ENCODE data around the gene HTR3A.

The HTR3A gene

GRCh38 chr11:113979431-113979830, 4.5 kb downstream of the HTR3A start:
- DNase-seq (ENCODE audit: low read depth in 2 of 2): no peak

DNA sequence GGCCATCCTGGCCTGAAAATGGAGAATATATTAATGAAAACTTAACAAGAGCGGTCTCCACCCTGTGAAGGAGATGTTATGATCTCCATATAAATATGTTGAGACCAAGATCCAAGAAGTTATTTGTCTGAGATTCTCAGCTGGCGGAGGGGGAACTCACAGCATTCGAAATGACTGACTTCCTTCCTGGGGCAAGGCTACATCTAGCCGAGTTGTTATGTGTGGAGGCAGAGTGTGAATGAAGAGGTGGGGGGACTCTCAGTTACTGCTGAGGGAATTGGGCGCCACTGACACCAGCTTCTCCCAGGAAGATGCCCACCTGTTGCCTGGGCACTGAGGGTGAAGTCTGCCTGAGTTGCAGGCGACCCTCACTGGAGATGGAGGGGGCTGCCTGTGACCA, 5.9 kb downstream of the HTR3A start:
- no peak for DNase-seq (ENCODE audit: low read depth in 2 of 2)

DNA sequence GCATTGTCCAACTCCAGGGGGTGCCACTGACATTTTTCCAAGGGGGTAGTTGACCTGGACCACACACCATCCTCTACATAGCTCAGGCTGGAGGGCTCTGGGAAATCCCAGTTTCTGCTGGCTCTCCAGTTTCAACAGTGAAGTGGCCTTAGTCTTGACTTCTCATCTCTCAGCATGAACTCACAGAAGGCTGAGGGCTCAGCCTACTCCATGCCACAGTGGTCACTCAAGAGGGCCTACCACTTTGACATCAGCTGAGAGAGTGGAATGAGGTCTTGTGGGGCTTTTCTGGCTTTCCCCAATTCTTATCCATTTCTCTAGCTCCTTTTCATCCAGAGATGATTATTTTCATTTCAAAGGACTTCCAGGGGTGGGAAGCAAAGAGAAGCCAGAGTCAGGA, 7.4 kb downstream of the HTR3A start:
- no peak for DNase-seq (ENCODE audit: low read depth in 2 of 2)

- no peak for DNase-seq (ENCODE audit: low read depth in 2 of 2)
These were observed 9.9 kb downstream of the HTR3A start for GRCh38 chr11:113984781-113985180.

DNA sequence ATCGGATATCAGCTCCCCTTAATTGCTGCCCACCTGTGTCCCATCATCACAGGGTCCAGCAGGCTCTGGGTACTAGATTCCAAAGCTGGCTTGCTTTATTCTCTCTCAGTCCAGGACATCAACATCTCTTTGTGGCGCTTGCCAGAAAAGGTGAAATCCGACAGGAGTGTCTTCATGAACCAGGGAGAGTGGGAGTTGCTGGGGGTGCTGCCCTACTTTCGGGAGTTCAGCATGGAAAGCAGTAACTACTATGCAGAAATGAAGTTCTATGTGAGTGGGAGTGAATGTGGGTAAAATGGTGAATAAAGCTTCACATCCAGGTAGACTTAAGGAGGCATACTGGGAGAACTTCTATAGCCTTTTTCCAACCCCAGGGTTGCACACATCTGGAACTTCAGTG, 11.0 kb downstream of the HTR3A start:
- no peak for DNase-seq (ENCODE audit: low read depth in 2 of 2)

- no peak for DNase-seq (ENCODE audit: low read depth in 2 of 2)
These were observed 11.6 kb downstream of the HTR3A start for GRCh38 chr11:113986351-113987140.

GRCh38 chr11:113989381-113989780, 14.5 kb downstream of the HTR3A start:
- no peak for DNase-seq (ENCODE audit: low read depth in 2 of 2)

GRCh38 chr11:113989916-113990315, 15.0 kb downstream of the HTR3A start:
- DNase-seq (ENCODE audit: low read depth in 2 of 2): no peak

DNA sequence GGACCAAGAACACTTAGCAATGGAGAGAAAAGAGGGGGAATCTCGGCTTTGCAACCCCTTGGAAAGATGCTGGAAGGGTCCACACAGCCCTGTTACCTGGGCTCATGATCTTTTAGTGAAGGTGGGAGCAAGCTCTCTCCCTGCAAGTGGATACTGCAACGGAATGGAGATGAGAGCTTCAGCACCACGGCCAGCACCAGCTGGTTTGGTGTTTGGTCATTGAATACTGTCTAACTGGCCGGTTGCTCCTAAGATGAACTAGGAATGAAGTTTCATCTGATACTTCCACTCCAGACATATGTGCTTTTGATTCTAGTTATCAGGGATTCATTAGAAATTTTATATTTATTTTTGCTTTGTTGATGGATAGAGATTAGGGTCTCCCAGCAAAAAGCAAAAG, 16.3 kb downstream of the HTR3A start:
- DNase-seq (ENCODE audit: low read depth in 2 of 2): no peak

DNA sequence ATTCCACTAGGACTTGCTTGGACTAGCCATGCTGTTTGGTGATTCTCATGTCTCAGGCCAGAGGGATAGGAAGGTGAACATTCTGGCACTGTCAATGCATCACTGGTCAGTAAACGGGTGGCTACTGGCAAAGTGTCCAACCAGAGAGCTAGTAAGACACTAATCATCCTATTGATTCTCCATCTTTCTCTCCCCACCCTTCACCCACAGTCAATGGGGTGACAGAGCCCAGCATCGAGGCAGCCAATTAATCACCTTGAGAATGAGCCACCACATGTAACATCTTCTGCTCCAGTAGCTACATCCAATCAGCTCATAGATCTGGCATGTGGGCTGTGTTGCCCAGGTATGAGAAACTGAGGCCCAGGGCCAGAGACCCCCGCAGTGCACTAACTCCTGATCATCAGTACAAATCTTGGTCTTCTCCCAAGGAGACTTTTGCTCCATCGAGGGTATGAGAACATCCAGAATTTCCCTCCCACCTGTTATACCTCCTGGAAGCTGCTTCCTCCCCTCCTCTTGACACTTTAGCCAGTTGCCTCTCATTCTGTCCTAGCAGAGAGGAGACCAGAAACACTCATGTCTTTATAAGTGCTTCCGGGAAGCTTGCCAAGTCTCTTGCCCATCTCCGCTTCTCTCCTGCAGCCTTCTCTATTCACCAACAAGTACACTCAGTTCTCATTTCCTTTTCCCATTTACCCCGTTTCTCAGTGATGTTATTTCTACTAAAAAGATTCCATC, 17.0 kb downstream of the HTR3A start:
- no peak for DNase-seq (ENCODE audit: low read depth in 2 of 2)

GRCh38 chr11:113992459-113993110, 17.7 kb downstream of the HTR3A start:
- DNase-seq (ENCODE audit: low read depth in 2 of 2): no peak

DNA sequence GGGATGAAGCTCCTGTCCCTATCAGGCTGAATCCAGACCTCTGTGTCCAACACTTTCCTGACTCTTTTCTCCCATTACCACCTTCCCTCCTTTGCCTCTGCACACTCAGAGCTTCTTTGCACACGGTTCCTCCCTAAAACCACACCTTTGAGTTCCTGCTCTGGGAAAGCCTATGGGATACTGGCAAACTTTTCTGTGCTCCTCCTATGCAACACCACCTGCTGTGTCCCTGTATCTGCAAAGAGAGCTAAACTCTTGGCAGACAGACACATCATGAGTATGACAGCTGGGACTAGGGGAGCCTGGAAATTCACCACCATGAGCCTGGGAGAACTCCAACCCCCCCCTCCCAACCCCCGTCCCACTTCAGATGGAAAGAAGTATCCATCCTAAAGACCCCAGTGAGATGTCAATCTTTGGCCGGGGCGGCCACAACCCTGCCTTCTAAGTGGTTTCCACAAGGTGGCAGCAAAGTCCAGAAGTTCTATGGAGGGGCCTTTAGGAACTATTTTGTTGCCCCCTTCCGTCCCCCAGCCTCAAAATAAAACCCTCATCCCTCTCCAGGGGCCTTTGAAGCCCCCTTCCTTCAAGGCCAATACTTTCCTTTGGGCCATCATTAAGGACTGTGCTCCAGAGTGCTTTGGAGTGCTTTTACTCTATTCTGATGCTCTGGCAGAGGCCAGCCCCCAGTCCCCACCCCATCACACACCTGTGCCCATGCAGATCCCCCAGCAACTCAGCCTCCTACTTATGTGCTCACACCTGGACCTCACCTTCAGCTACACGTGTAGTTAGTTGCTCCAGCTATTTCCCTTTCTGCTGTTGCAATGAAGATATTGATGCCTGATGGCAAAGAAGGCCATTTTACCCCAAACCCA, 19.4 kb downstream of the HTR3A start:
- DNase-seq (ENCODE audit: low read depth in 2 of 2): no peak

DNA sequence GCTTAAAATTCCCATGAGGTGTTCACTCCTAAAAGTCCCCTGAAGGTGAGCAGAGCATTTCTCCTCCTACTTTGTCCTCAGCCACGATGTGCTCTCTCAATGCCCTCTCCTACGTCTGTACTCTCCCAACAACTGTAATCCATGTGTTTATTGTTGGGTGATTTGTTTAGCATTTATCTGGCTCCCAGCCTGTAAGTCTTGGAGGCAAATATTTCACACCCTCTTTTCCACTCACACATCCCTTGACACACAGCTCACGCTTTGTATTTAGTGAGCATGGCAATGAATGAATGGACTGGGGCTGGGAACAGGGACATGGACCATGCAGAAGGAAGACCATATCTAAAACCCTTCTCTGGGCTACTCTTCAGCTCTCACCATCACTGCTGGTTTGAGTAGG, 22.6 kb downstream of the HTR3A start:
- no peak for DNase-seq (ENCODE audit: low read depth in 2 of 2)

- DNase-seq (ENCODE audit: low read depth in 2 of 2): no peak
These were observed 23.7 kb downstream of the HTR3A start for GRCh38 chr11:113998574-113998973.

DNA sequence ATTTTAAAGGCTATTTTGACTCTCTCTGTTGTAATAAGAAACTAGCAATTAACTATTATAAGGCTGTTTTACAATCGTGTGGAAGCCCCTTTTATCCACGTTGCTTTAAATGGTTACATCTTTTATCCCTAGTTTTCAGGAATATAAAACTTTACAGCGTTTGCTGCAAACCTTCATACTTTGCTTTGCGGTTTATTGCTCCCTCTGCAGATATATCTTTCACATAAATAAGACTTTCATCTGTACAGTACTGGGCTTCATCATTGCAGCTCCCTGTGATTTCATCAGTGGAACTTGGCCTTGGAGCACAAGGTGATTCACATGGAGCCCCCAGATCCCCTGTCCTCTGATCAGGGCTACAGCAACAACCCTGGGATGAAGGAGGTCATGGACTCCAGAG, 25.6 kb downstream of the HTR3A start:
- no peak for DNase-seq (ENCODE audit: low read depth in 2 of 2)

GRCh38 chr11:114001416-114001815, 26.5 kb downstream of the HTR3A start:
- no peak for DNase-seq (ENCODE audit: low read depth in 2 of 2)

DNA sequence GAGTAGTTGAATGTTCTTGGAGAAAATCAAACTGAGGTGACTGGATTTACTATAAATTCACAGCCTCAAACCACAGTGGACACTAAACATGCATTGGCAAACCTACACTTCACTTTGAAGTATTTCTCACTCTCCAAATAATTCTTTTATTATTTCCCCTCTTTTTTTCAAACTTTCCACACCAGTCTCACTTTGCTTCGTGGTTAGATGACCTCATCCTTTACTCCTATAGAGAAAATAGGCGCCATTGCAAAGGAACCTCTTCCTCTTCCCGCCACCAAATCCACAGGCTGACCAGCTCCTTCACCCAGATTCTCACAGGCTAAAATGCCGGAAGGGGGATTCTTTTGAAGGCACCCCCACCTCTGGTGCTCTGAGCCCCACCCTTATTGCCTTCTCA, 33.4 kb downstream of the HTR3A start:
- no peak for DNase-seq (ENCODE audit: low read depth in 2 of 2)

DNA sequence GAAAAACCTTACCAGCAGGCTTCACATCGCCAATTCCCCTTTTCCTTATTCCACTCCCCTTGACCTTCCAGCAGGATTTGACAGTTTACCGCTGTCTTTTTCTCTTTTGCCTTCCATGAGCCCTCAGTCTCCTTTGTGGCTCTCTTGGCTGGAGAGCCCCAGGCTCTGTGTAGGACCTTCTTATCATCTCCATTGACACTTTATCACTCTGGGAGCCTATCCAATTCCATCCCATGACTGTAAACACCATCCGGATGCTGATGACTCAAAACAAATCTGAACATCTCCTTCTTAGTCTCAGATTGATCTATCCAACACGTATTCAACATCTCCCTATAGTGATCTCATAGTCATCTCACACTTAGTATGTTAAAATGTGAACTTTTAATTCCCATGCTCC, 36.0 kb downstream of the HTR3A start:
- DNase-seq (ENCODE audit: low read depth in 2 of 2): no peak

DNA sequence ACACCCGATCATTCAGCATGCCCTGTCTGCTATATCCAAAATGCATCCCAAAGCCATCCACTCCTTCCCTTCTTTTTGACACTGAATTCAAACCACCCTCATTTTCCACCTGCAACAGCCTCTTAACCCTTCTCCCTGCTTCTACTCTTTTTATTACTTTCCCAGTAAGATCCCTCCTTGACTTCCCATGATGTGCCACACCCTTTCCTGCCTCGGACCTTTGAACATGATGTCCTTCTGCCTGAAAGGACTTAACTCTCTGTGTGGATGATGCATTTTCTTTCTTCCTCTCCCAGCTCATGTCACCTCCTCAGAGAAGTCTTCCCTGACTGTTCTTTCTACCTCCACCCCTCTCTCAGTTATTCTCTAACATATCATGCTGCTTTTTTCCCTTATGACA, 36.5 kb downstream of the HTR3A start:
- DNase-seq (ENCODE audit: low read depth in 2 of 2): no peak

- no peak for DNase-seq (ENCODE audit: low read depth in 2 of 2)
These were observed 40.2 kb downstream of the HTR3A start for GRCh38 chr11:114015117-114015516.

DNA sequence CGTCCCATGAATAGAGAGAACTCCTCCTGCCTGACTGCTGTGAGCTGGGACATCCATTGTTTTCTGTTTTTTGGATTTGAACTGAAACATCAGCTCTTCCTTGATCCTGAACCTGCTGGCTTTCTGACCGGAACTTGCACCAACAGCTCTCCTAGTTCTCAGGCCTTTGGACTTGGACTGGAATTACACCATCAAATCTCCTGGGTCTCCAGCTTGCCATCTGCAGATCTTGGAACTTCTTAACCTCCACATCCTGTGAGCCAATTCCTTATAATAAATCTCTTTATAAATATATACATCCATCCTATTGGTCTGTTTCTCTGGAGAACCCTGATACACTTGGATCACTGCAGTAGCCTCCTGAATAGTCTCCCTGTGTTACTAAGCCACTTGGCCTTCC, 42.1 kb downstream of the HTR3A start:
- no peak for DNase-seq (ENCODE audit: low read depth in 2 of 2)

- DNase-seq (ENCODE audit: low read depth in 2 of 2): no peak
These were observed 42.8 kb downstream of the HTR3A start for GRCh38 chr11:114017723-114018122.
